ENCODE results near the gene SOX30. TPM values are rescaled to one million over a fixed set of nuclear protein-coding genes. Genes with fewer than 3 reads are reported as not detected.
A peak's percentile ranks its signal among the peaks of the same experiment; 100 is the strongest.

SOX30 gene
- polyA plus RNA-seq, 2 of the 4 experiments (the other 2 are of a cell fraction): 0.08 to 0.10 TPM

DNA sequence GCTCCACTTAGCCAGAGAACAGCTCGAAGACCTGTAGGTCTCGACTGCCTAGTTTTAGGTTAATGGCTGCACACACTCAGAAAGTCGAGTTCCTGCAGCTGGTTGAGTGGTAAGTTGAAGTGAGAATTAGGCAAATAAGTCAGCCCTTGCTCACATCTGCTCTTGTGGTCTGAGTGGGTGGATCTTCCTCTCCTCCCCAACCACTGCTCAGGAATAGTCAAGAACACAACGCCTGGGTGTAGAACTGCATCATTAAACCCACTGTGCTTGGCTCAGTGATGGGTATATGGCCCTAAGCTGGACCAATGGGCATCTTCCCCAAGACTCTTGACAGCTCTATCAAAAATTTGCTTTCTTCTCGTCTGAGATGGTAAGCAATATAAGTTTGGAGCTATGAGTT is 55.8 kb downstream of the SOX30 start:
- Histone ChIP-seq H3K9me3 (no peaks in the 10 kb centered on the region), H3K4me1 (no peaks in the 10 kb centered on the region; the same call in 2 of the 3 replicates), H3K27ac (no peak overlapping the region), H3K4me2 (no peak overlapping the region), H3K4me3 (no peak overlapping the region)
- no peak for ATAC-seq
- FAIRE-seq: no peak
- POLR2A ChIA-PET: no interaction called here
- DNase-seq (ENCODE audit: low read depth in 1 of 2, low spot score in 1 of 2): no peak
- 42% methylated on average over 5 of the region's 5 CpGs for WGBS (ENCODE audit: missing lambda C conversion rate)
- TF ChIP-seq ZNF302 (CRISPR knock-in tag; IDR thresholded peaks at IDR 0.05): no peak
- TF ChIP-seq FOXS1 (CRISPR knock-in tag; IDR thresholded peaks at IDR 0.05): no peak
- TF ChIP-seq NR3C1 (IDR thresholded peaks at IDR 0.05): no peak
- no peak for TF ChIP-seq RAD21 (conservative IDR thresholded peaks at IDR 0.05 in 1 of 2, IDR thresholded peaks at IDR 0.05 in 1 of 2)
- TF ChIP-seq, protein P1, sequence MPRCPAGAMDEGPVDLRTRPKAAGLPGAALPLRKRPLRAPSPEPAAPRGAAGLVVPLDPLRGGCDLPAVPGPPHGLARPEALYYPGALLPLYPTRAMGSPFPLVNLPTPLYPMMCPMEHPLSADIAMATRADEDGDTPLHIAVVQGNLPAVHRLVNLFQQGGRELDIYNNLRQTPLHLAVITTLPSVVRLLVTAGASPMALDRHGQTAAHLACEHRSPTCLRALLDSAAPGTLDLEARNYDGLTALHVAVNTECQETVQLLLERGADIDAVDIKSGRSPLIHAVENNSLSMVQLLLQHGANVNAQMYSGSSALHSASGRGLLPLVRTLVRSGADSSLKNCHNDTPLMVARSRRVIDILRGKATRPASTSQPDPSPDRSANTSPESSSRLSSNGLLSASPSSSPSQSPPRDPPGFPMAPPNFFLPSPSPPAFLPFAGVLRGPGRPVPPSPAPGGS (IDR thresholded peaks at IDR 0.05): no peak
- no peak for TF ChIP-seq KDM5A (IDR thresholded peaks at IDR 0.05)
- no peak for TF ChIP-seq CBX2 (IDR thresholded peaks at IDR 0.05; ENCODE audit: borderline replicate concordance, low read depth)
- TF ChIP-seq TFCP2L1 (CRISPR knock-in tag; IDR thresholded peaks at IDR 0.05): no peak
- no peak for TF ChIP-seq HEYL (CRISPR knock-in tag; IDR thresholded peaks at IDR 0.05)
- TF ChIP-seq HOXA7 (CRISPR knock-in tag; IDR thresholded peaks at IDR 0.05): no peak
- no peak for TF ChIP-seq SREBF2 (IDR thresholded peaks at IDR 0.05)
- no peak for TF ChIP-seq NFE2L2 (conservative IDR thresholded peaks at IDR 0.05; ENCODE audit: low read length)
- no peak for TF ChIP-seq BHLHE40 (IDR thresholded peaks at IDR 0.05; ENCODE audit: low read depth, low read length)
- TF ChIP-seq RCOR1 (IDR thresholded peaks at IDR 0.05; ENCODE audit: low read depth, low read length): no peak
- no peak for TF ChIP-seq RARB (CRISPR knock-in tag; IDR thresholded peaks at IDR 0.05)
- no peak for TF ChIP-seq CEBPB (IDR thresholded peaks at IDR 0.05)
- CTCF ChIA-PET: interaction anchor here (1.0 to 1.8 kb wide), 4 partner anchors 17 to 268 kb away, joined by 3 to 4 read pairs (median 4); no protein-coding TSS in a partner anchor

DNA sequence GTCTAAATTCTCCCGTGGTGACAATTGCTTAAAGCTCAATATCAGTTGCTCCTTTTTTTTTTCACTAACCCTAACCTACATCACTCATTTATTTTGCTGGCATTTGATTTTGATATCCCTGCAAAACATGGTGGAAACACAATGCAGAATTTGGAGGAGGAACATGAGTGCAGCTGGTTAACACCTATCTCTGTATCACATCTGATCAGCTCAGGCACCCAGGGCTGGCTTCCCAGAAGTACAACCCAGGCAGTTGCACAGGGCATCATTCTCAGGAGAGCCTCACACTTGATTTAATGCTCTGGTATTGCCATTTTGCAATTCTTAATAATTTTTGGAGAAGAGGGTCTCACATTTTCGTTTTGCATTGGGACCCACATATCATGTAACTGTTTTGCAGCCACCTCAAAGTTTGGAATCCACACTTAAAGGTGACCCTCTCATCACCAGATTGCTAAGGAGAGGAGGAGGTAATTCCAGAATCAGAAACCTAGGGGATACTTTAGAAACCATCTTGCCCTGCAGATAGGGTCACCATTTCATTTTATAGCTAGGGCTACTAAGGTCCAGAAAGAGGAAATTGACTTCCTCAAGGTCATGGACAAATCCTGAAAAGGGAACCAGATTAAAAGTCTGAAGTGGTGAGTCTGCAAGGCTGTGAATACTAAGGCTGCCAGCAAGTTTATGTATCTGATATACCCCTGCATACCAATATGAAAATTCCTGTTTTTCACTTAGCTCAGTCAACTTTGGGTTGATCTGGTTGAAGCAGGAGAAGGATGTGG is 57.4 kb downstream of the SOX30 start:
- POLR2A ChIA-PET: no interaction called here
- CTCF ChIA-PET: interaction anchor here (1.3 to 1.8 kb wide), 3 partner anchors 10 to 267 kb away, joined by 4 to 5 read pairs (median 4); no protein-coding TSS in a partner anchor
- DNase-seq (ENCODE audit: low read depth in 1 of 2, low spot score in 1 of 2): no peak
- Histone ChIP-seq H3K9me3 (no peaks in the 10 kb centered on the region), H3K4me2 (no peak overlapping the region), H3K27ac (no peak overlapping the region), H3K4me3 (no peak overlapping the region), H3K4me1 (no peaks in the 10 kb centered on the region; the same call in 2 of the 3 replicates)
- TF ChIP-seq NR3C1 (IDR thresholded peaks at IDR 0.05): no peak
- TF ChIP-seq CBX8 (IDR thresholded peaks at IDR 0.05): peak; percentile 68; the same call in 1 of the 2 replicates
- FAIRE-seq: no peak
- 4% methylated on average over 2 of the region's 2 CpGs for WGBS (ENCODE audit: missing lambda C conversion rate)
- no peak for ATAC-seq

DNA sequence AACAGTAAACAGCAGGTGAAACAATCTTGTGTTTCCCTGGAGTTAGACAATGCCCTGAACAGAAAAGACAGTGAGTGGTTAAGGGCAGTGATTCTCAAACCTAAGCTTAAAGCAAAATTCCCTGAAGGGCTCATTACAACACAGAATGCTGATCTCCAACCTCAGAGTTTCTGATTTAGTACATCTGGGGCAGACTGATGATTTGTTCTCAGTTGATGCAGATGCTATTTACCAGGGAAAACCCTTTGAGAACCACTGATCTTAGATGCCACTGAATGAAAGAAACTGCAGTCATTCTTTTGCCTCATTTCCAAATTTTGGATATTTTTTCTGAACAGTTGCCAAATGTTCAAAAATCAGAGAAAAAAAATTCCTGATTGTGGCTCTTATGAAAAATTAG is 58.0 kb downstream of the SOX30 start:
- no peaks in the 10 kb centered on the region; the same call in 2 of the 3 replicates for H3K4me1 ChIP-seq
- no peak for DNase-seq (ENCODE audit: low read depth in 1 of 2, low spot score in 1 of 2)
- POLR2A ChIA-PET: no interaction called here
- CTCF ChIA-PET: interaction anchor here (0.7 to 1.3 kb wide), 2 partner anchors 10 to 14 kb away, joined by 3 to 4 read pairs; no protein-coding TSS in a partner anchor
- TF ChIP-seq ZFP36 (IDR thresholded peaks at IDR 0.05; ENCODE audit: borderline replicate concordance, partially characterized antibody): no peak
- TF ChIP-seq RCOR1 (IDR thresholded peaks at IDR 0.05; ENCODE audit: low read depth, low read length): no peak
- no peak for TF ChIP-seq POLR2A (IDR thresholded peaks at IDR 0.05; ENCODE audit: low read length)
- H3K4me3 ChIP-seq: no peak overlapping the region
- no peak for FAIRE-seq
- no peak overlapping the region for H3K27ac ChIP-seq
- no peak overlapping the region for H3K4me2 ChIP-seq
- H3K9me3 ChIP-seq: no peaks in the 10 kb centered on the region
- ATAC-seq: no peak

DNA sequence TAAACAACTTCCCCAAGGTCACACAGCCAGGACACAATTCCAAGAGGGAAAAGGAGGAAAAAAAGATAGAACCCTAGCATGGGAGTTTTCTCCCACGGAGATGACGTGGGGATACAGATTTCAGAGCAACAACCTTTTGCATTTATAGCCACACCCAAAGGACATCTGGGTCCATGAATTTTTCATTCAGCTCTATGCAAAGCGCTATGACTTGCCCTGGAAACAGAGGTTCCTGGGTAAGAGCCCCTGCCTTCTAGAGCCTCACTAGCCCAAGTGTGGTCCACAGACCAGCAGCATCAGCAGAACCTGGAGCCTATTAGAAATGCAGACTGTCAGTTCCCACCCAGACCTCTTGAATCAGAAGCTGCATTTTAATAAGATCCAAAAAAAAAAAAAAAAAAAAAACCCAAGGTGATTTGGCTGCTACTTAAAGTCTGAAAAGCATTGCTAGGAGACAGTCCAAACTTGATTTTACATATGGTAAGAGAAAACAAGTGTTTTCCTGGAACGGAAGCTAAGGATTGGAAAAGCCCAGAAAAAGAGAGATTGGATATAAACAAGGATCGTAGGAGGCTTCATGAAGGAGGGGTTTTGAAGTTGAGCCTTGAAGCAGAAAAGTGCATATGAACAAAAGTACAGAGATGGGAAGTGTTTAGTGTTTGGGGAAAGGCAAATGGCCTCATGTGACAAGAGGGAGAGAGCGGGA is 59.0 kb downstream of the SOX30 start:
- TF ChIP-seq CEBPB (IDR thresholded peaks at IDR 0.05) (no peak), ESRRA (IDR thresholded peaks at IDR 0.05; ENCODE audit: borderline replicate concordance, low read length) (no peak), POLR2AphosphoS2 (conservative IDR thresholded peaks at IDR 0.05; ENCODE audit: low read length) (no peak)
- Histone ChIP-seq H3K4me1 (no peaks in the 10 kb centered on the region), H3K4me2 (no peak overlapping the region), H3K4me3 (no peak overlapping the region), H3K9me3 (no peaks in the 10 kb centered on the region), H3K27ac (no peak overlapping the region)
- ATAC-seq: no peak
- CTCF ChIA-PET: interaction anchor here (0.7 to 1.2 kb wide), 2 partner anchors 11 to 42 kb away, joined by 3 read pairs; no protein-coding TSS in a partner anchor
- no peak for DNase-seq (ENCODE audit: low read depth in 1 of 2, low spot score in 1 of 2)
- WGBS (ENCODE audit: missing lambda C conversion rate): 74% methylated on average over 6 of the region's 6 CpGs
- POLR2A ChIA-PET: no interaction called here
- no peak for FAIRE-seq

Measured in A549 (cell line).